ENCODE results near the gene ADAMTS9.

The ADAMTS9 gene

GRCh38 chr3:64621275-64621674 is 66.5 kb downstream of the ADAMTS9 start:
- Histone ChIP-seq H2BK15ac (ENCODE audit: low read length) (no peak overlapping the region), H3K18ac (ENCODE audit: low read length) (no peak overlapping the region), H3K4me3 (ENCODE audit: low read length in 2 of 2) (no peak overlapping the region), H3K4me1 (ENCODE audit: control insufficient read depth in 2 of 2, insufficient read depth in 1 of 2, low read depth in 1 of 2, low read length in 2 of 2) (peaks cover 0 to 2% of the 10 kb centered on the region in 2 donors), H4K8ac (ENCODE audit: low read depth, low read length) (no peak overlapping the region), H3K36me3 (replicated peaks in 1 of 2; ENCODE audit: control insufficient read depth in 2 of 2, insufficient read depth in 2 of 2, low read length in 2 of 2) (peaks cover 13 to 15% of the 10 kb centered on the region in 2 donors), H3K14ac (ENCODE audit: low read length) (no peak overlapping the region), H3K4ac (ENCODE audit: low read length) (no peak overlapping the region), H2BK120ac (ENCODE audit: low read depth, low read length) (no peak overlapping the region), H2BK12ac (ENCODE audit: low read length) (no peak overlapping the region), H3K4me2 (ENCODE audit: insufficient read depth, low read length, poor library complexity, severe bottlenecking) (no peak overlapping the region), H3K9me3 (replicated peaks in 1 of 2; ENCODE audit: control insufficient read depth in 2 of 2, insufficient read depth in 1 of 2, low read depth in 1 of 2, low read length in 2 of 2) (peaks cover 2 to 3% of the 10 kb centered on the region in 2 donors), H2AK5ac (ENCODE audit: low read depth, low read length) (no peak overlapping the region), H3K79me1 (ENCODE audit: low read depth, low read length) (no peaks in the 10 kb centered on the region), H3K23ac (ENCODE audit: low read depth, low read length, poor library complexity) (no peak overlapping the region), H3K27me3 (ENCODE audit: control insufficient read depth in 3 of 3, insufficient read depth in 3 of 3, low read depth in 1 of 3, low read length in 3 of 3) (no peaks in the 10 kb centered on the region), H3K9ac (ENCODE audit: low read depth, low read length, poor library complexity) (no peak overlapping the region), H2BK5ac (ENCODE audit: low read length) (no peak overlapping the region), H2AFZ (ENCODE audit: low read length) (no peak overlapping the region), H3K27ac (replicated peaks; ENCODE audit: low read length) (no peak overlapping the region), H4K91ac (ENCODE audit: low read depth, low read length, poor library complexity) (no peak overlapping the region)
- DNase-seq (ENCODE audit: low spot score), result no peak
- no CpG with 5 or more reads among the region's 8 CpGs for WGBS, 2 donors (ENCODE audit: extremely low coverage in 2 of 2, insufficient read length in 2 of 2, insufficient replicate concordance in 1 of 2)

DNA sequence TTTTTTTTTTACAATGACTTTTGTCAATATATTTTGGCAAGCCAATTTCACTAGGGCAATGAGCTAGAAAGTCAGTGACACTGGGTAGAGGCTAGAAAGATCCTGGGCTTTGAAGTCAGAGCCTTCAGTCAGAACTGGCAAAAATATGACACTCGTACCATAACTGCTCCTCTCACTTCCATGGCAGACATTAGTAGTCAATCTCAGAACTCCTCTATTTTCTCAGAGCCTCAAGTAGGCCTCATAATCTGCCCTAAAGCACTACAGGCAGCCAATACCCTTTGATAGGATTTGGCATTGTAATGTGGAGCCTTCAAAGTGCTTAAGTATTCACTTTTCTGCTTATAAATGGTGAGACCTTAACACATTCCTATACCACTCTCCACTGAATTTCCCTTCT is 67.8 kb downstream of the ADAMTS9 start:
- peaks cover 18 to 20% of the 10 kb centered on the region in 2 donors for H3K36me3 ChIP-seq (replicated peaks in 1 of 2; ENCODE audit: control insufficient read depth in 2 of 2, insufficient read depth in 2 of 2, low read length in 2 of 2)
- no peak overlapping the region for H4K91ac ChIP-seq (ENCODE audit: low read depth, low read length, poor library complexity)
- no CpG with 5 or more reads among the region's 1 CpG for WGBS, 2 donors (ENCODE audit: extremely low coverage in 2 of 2, insufficient read length in 2 of 2, insufficient replicate concordance in 1 of 2)
- no peak for DNase-seq (ENCODE audit: low spot score)
- H3K27me3 ChIP-seq (ENCODE audit: control insufficient read depth in 3 of 3, insufficient read depth in 3 of 3, low read depth in 1 of 3, low read length in 3 of 3), result no peaks in the 10 kb centered on the region
- no peak overlapping the region for H2BK5ac ChIP-seq (ENCODE audit: low read length)
- no peak overlapping the region for H3K27ac ChIP-seq (replicated peaks; ENCODE audit: low read length)
- H3K4me2 ChIP-seq (ENCODE audit: insufficient read depth, low read length, poor library complexity, severe bottlenecking), result no peak overlapping the region
- H2BK15ac ChIP-seq (ENCODE audit: low read length), result no peak overlapping the region
- no peak overlapping the region for H2AFZ ChIP-seq (ENCODE audit: low read length)
- peaks cover 2 to 3% of the 10 kb centered on the region in 2 donors for H3K9me3 ChIP-seq (replicated peaks in 1 of 2; ENCODE audit: control insufficient read depth in 2 of 2, insufficient read depth in 1 of 2, low read depth in 1 of 2, low read length in 2 of 2)
- H3K4me3 ChIP-seq (ENCODE audit: low read length in 2 of 2), result no peak overlapping the region
- H2AK5ac ChIP-seq (ENCODE audit: low read depth, low read length), result no peak overlapping the region
- no peak overlapping the region for H4K8ac ChIP-seq (ENCODE audit: low read depth, low read length)
- H2BK120ac ChIP-seq (ENCODE audit: low read depth, low read length), result no peak overlapping the region
- no peak overlapping the region for H3K4ac ChIP-seq (ENCODE audit: low read length)
- no peaks in the 10 kb centered on the region for H3K79me1 ChIP-seq (ENCODE audit: low read depth, low read length)
- no peak overlapping the region for H2BK12ac ChIP-seq (ENCODE audit: low read length)
- peaks cover 0 to under 1% of the 10 kb centered on the region in 2 donors for H3K4me1 ChIP-seq (ENCODE audit: control insufficient read depth in 2 of 2, insufficient read depth in 1 of 2, low read depth in 1 of 2, low read length in 2 of 2)
- no peak overlapping the region for H3K9ac ChIP-seq (ENCODE audit: low read depth, low read length, poor library complexity)
- no peak overlapping the region for H3K18ac ChIP-seq (ENCODE audit: low read length)
- no peak overlapping the region for H3K14ac ChIP-seq (ENCODE audit: low read length)
- H3K23ac ChIP-seq (ENCODE audit: low read depth, low read length, poor library complexity), result no peak overlapping the region

- Histone ChIP-seq H3K27me3 (ENCODE audit: control insufficient read depth in 3 of 3, insufficient read depth in 3 of 3, low read depth in 1 of 3, low read length in 3 of 3) (no peaks in the 10 kb centered on the region), H3K36me3 (replicated peaks in 1 of 2; ENCODE audit: control insufficient read depth in 2 of 2, insufficient read depth in 2 of 2, low read length in 2 of 2) (peaks cover 18 to 22% of the 10 kb centered on the region in 2 donors), H3K27ac (replicated peaks; ENCODE audit: low read length) (no peak overlapping the region), H4K8ac (ENCODE audit: low read depth, low read length) (no peak overlapping the region), H3K14ac (ENCODE audit: low read length) (no peak overlapping the region), H2BK12ac (ENCODE audit: low read length) (no peak overlapping the region), H2AK5ac (ENCODE audit: low read depth, low read length) (no peak overlapping the region), H4K91ac (ENCODE audit: low read depth, low read length, poor library complexity) (no peak overlapping the region), H3K4me1 (ENCODE audit: control insufficient read depth in 2 of 2, insufficient read depth in 1 of 2, low read depth in 1 of 2, low read length in 2 of 2) (no peaks in the 10 kb centered on the region), H3K18ac (ENCODE audit: low read length) (no peak overlapping the region), H3K4ac (ENCODE audit: low read length) (no peak overlapping the region), H3K9ac (ENCODE audit: low read depth, low read length, poor library complexity) (no peak overlapping the region), H3K4me3 (ENCODE audit: low read length in 2 of 2) (no peak overlapping the region), H2AFZ (ENCODE audit: low read length) (no peak overlapping the region), H3K23ac (ENCODE audit: low read depth, low read length, poor library complexity) (no peak overlapping the region), H3K9me3 (replicated peaks in 1 of 2; ENCODE audit: control insufficient read depth in 2 of 2, insufficient read depth in 1 of 2, low read depth in 1 of 2, low read length in 2 of 2) (peaks cover 2 to 3% of the 10 kb centered on the region in 2 donors), H3K79me1 (ENCODE audit: low read depth, low read length) (no peaks in the 10 kb centered on the region), H2BK120ac (ENCODE audit: low read depth, low read length) (no peak overlapping the region), H2BK15ac (ENCODE audit: low read length) (no peak overlapping the region), H3K4me2 (ENCODE audit: insufficient read depth, low read length, poor library complexity, severe bottlenecking) (no peak overlapping the region), H2BK5ac (ENCODE audit: low read length) (no peak overlapping the region)
- DNase-seq (ENCODE audit: low spot score), result no peak
- WGBS, 2 donors (ENCODE audit: extremely low coverage in 2 of 2, insufficient read length in 2 of 2, insufficient replicate concordance in 1 of 2), result no CpG with 5 or more reads among the region's 5 CpGs
Measured at GRCh38 chr3:64619216-64619615, 68.6 kb downstream of the ADAMTS9 start.

DNA sequence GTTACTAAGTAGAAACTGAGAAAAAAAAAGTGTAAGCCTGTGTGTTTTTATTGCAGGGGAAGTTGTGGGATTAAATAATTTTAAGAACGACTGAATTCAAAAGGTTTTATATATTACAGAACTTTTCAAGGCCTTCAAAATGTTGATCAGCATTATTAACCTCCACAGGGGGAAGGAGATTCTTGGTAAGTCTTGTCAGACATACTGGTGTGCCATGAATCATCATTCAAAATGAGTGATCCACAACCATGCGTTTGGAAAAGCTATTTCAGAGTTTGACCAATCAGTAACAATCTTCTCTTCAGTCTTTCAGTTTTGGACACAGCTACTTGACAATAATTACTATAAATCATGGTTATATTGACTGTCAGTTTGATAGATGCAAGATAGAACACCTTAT is 70.2 kb downstream of the ADAMTS9 start:
- H3K27ac ChIP-seq (replicated peaks; ENCODE audit: low read length), result no peak overlapping the region
- no peak overlapping the region for H4K8ac ChIP-seq (ENCODE audit: low read depth, low read length)
- H2BK12ac ChIP-seq (ENCODE audit: low read length), result no peak overlapping the region
- H3K14ac ChIP-seq (ENCODE audit: low read length), result no peak overlapping the region
- WGBS, 2 donors (ENCODE audit: extremely low coverage in 2 of 2, insufficient read length in 2 of 2, insufficient replicate concordance in 1 of 2), result no CpG with 5 or more reads among the region's 2 CpGs
- no peak overlapping the region for H2BK5ac ChIP-seq (ENCODE audit: low read length)
- H2AK5ac ChIP-seq (ENCODE audit: low read depth, low read length), result no peak overlapping the region
- H3K4me2 ChIP-seq (ENCODE audit: insufficient read depth, low read length, poor library complexity, severe bottlenecking), result no peak overlapping the region
- H3K4me3 ChIP-seq (ENCODE audit: low read length in 2 of 2), result no peak overlapping the region
- no peaks in the 10 kb centered on the region for H3K27me3 ChIP-seq (ENCODE audit: control insufficient read depth in 3 of 3, insufficient read depth in 3 of 3, low read depth in 1 of 3, low read length in 3 of 3)
- H3K36me3 ChIP-seq (replicated peaks in 1 of 2; ENCODE audit: control insufficient read depth in 2 of 2, insufficient read depth in 2 of 2, low read length in 2 of 2), result peaks cover 21 to 24% of the 10 kb centered on the region in 2 donors
- H2AFZ ChIP-seq (ENCODE audit: low read length), result no peak overlapping the region
- H3K4me1 ChIP-seq (ENCODE audit: control insufficient read depth in 2 of 2, insufficient read depth in 1 of 2, low read depth in 1 of 2, low read length in 2 of 2), result peaks cover 0 to 4% of the 10 kb centered on the region in 2 donors
- H3K18ac ChIP-seq (ENCODE audit: low read length), result no peak overlapping the region
- H4K91ac ChIP-seq (ENCODE audit: low read depth, low read length, poor library complexity), result no peak overlapping the region
- no peak for DNase-seq (ENCODE audit: low spot score)
- no peak overlapping the region for H3K4ac ChIP-seq (ENCODE audit: low read length)
- peaks cover 2 to 3% of the 10 kb centered on the region in 2 donors for H3K9me3 ChIP-seq (replicated peaks in 1 of 2; ENCODE audit: control insufficient read depth in 2 of 2, insufficient read depth in 1 of 2, low read depth in 1 of 2, low read length in 2 of 2)
- H2BK120ac ChIP-seq (ENCODE audit: low read depth, low read length), result no peak overlapping the region
- H3K79me1 ChIP-seq (ENCODE audit: low read depth, low read length), result no peaks in the 10 kb centered on the region
- H3K23ac ChIP-seq (ENCODE audit: low read depth, low read length, poor library complexity), result no peak overlapping the region
- no peak overlapping the region for H2BK15ac ChIP-seq (ENCODE audit: low read length)
- H3K9ac ChIP-seq (ENCODE audit: low read depth, low read length, poor library complexity), result no peak overlapping the region

Data from neuronal stem cell (in vitro differentiated cells).